Measurements from ENCODE around the gene TST.

The TST gene

GRCh38 chr22:37025500-37026070 lies 6.3 kb upstream of the TST start:
- no peaks in the 10 kb centered on the region for H3K36me3 ChIP-seq (ENCODE audit: insufficient read depth)
- no peak overlapping the region for H2AFZ ChIP-seq (ENCODE audit: low read depth)
- no peaks in the 10 kb centered on the region for H4K20me1 ChIP-seq (ENCODE audit: insufficient read depth)
- no peaks in the 10 kb centered on the region for H3K27me3 ChIP-seq (ENCODE audit: insufficient read depth, low read depth)
- H3K9ac ChIP-seq, result no peak overlapping the region
- no peak overlapping the region for H3K4me3 ChIP-seq (IDR thresholded peaks at IDR 0.05; ENCODE audit: insufficient read depth, low read depth, low read length)
- H3K4me2 ChIP-seq, result no peak overlapping the region
- no peak overlapping the region for H3K27ac ChIP-seq
- H3K4me1 ChIP-seq (ENCODE audit: low read depth, poor library complexity, severe bottlenecking), result peaks cover 13% of the 10 kb centered on the region
- H3K79me2 ChIP-seq (ENCODE audit: insufficient read depth, low read depth), result no peaks in the 10 kb centered on the region
- no peak for TF ChIP-seq CTCF (conservative IDR thresholded peaks at IDR 0.05; ENCODE audit: low read depth, low read length)

GRCh38 chr22:37024339-37025157 lies 5.3 kb upstream of the TST start:
- Histone ChIP-seq H3K36me3 (ENCODE audit: insufficient read depth) (no peaks in the 10 kb centered on the region), H3K27me3 (ENCODE audit: insufficient read depth, low read depth) (no peaks in the 10 kb centered on the region), H3K4me2 (no peak overlapping the region), H2AFZ (ENCODE audit: low read depth) (no peak overlapping the region), H3K27ac (no peak overlapping the region), H4K20me1 (ENCODE audit: insufficient read depth) (no peaks in the 10 kb centered on the region), H3K79me2 (ENCODE audit: insufficient read depth, low read depth) (no peaks in the 10 kb centered on the region), H3K4me1 (ENCODE audit: low read depth, poor library complexity, severe bottlenecking) (peaks cover 17% of the 10 kb centered on the region), H3K4me3 (IDR thresholded peaks at IDR 0.05; ENCODE audit: insufficient read depth, low read depth, low read length) (no peak overlapping the region), H3K9ac (no peak overlapping the region)
- TF ChIP-seq CTCF (conservative IDR thresholded peaks at IDR 0.05; ENCODE audit: low read depth, low read length), result no peak

GRCh38 chr22:37023743-37024338 lies 4.6 kb upstream of the TST start:
- Histone ChIP-seq H4K20me1 (ENCODE audit: insufficient read depth) (no peaks in the 10 kb centered on the region), H2AFZ (ENCODE audit: low read depth) (no peak overlapping the region), H3K27ac (no peak overlapping the region), H3K4me2 (no peak overlapping the region), H3K9ac (no peak overlapping the region), H3K79me2 (ENCODE audit: insufficient read depth, low read depth) (no peaks in the 10 kb centered on the region), H3K27me3 (ENCODE audit: insufficient read depth, low read depth) (no peaks in the 10 kb centered on the region), H3K4me1 (ENCODE audit: low read depth, poor library complexity, severe bottlenecking) (peaks cover 17% of the 10 kb centered on the region), H3K36me3 (ENCODE audit: insufficient read depth) (no peaks in the 10 kb centered on the region), H3K4me3 (IDR thresholded peaks at IDR 0.05; ENCODE audit: insufficient read depth, low read depth, low read length) (no peak overlapping the region)
- TF ChIP-seq CTCF (conservative IDR thresholded peaks at IDR 0.05; ENCODE audit: low read depth, low read length), result no peak

- Histone ChIP-seq H3K9ac (no peak overlapping the region), H3K4me2 (no peak overlapping the region), H3K4me3 (IDR thresholded peaks at IDR 0.05; ENCODE audit: insufficient read depth, low read depth, low read length) (no peak overlapping the region), H3K27me3 (ENCODE audit: insufficient read depth, low read depth) (no peaks in the 10 kb centered on the region), H2AFZ (ENCODE audit: low read depth) (no peak overlapping the region), H3K79me2 (ENCODE audit: insufficient read depth, low read depth) (no peaks in the 10 kb centered on the region), H3K36me3 (ENCODE audit: insufficient read depth) (no peaks in the 10 kb centered on the region), H4K20me1 (ENCODE audit: insufficient read depth) (no peaks in the 10 kb centered on the region), H3K27ac (no peak overlapping the region), H3K4me1 (ENCODE audit: low read depth, poor library complexity, severe bottlenecking) (peaks cover 17% of the 10 kb centered on the region)
- TF ChIP-seq CTCF (conservative IDR thresholded peaks at IDR 0.05; ENCODE audit: low read depth, low read length), result no peak
Observed at GRCh38 chr22:37022483-37023337, 3.5 kb upstream of the TST start.
